Neutrophil (primary cell): ENCODE measurements around the gene SOS1.

Experiments
- H3K27ac ChIP-seq: fragments of 200-600 bp; sonication (generic); 2 replicates; pipeline ENCODE4 v1.5.1; 2016; ENCODE audit warnings: mild to moderate bottlenecking, moderate library complexity
- H3K27me3 ChIP-seq: fragments of 200-600 bp; sonication (generic); 2 replicates; pipeline ENCODE4 v1.6.0; 2016; ENCODE audit warnings: mild to moderate bottlenecking
- H3K36me3 ChIP-seq: fragments of 200-600 bp; sonication (generic); 2 replicates; pipeline ENCODE4 v1.5.1; 2017
- H3K4me1 ChIP-seq, 2 experiments: fragments of 200-600 bp in 1 of 2; sonication (generic) in 1 of 2; 1 replicate in 1 of 2; 2 replicates in 1 of 2; pipeline versions ENCODE4 v1.5.1 to v1.6.1; 2013 to 2016; ENCODE audit warnings: low read depth in 1 of 2, low read length in 1 of 2, mild to moderate bottlenecking in 1 of 2, moderate library complexity in 1 of 2; ENCODE audit not compliant: control insufficient read depth in 1 of 2, insufficient read depth in 1 of 2
- H3K4me3 ChIP-seq, 2 experiments: fragments of 200-600 bp in 1 of 2; sonication (generic) in 1 of 2; 1 replicate in 1 of 2; 2 replicates in 1 of 2; pipeline ENCODE4 v1.5.1; 2013 to 2016; ENCODE audit warnings: low read depth in 1 of 2, low read length in 1 of 2, mild to moderate bottlenecking in 1 of 2, moderate library complexity in 1 of 2
- H3K9me3 ChIP-seq: fragments of 200-600 bp; sonication (generic); 2 replicates; pipeline ENCODE4 v1.5.1; 2016
- TF ChIP-seq, protein P1 (sequence below): fragments of 200-600 bp; sonication (generic); IDR thresholded peaks from 2 replicates; pipeline ENCODE4 v1.5.1; 2016; ENCODE audit warnings: antibody characterized with exemption

The SOS1 gene

DNA sequence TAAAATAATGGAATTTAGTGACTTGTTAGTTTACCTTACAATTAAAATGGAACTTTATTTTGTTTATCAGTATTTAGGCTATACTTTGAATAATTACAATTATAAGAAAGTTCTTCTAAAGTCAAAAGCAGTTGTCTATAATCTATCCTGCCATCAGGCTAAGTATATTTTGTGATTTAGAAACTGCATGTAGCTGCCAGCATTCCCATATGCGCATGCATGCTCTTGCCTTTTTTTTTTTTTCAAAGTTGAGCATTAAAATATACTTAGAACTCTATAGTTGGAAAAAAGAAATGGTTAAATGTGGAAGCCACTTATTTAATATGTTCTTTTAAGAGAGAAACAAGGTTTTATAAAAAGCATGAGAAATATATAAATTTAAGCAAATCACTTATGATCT, 132.1 kb downstream of the SOS1 start:
- H3K9me3 ChIP-seq, result no peaks in the 10 kb centered on the region
- TF ChIP-seq, protein P1, sequence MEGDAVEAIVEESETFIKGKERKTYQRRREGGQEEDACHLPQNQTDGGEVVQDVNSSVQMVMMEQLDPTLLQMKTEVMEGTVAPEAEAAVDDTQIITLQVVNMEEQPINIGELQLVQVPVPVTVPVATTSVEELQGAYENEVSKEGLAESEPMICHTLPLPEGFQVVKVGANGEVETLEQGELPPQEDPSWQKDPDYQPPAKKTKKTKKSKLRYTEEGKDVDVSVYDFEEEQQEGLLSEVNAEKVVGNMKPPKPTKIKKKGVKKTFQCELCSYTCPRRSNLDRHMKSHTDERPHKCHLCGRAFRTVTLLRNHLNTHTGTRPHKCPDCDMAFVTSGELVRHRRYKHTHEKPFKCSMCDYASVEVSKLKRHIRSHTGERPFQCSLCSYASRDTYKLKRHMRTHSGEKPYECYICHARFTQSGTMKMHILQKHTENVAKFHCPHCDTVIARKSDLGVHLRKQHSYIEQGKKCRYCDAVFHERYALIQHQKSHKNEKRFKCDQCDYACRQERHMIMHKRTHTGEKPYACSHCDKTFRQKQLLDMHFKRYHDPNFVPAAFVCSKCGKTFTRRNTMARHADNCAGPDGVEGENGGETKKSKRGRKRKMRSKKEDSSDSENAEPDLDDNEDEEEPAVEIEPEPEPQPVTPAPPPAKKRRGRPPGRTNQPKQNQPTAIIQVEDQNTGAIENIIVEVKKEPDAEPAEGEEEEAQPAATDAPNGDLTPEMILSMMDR, result no peak
- H3K4me1 ChIP-seq, result peaks cover 0 to 4% of the 10 kb centered on the region in 2 experiments
- H3K27me3 ChIP-seq, result no peaks in the 10 kb centered on the region
- H3K27ac ChIP-seq, result no peak overlapping the region
- peaks cover 68% of the 10 kb centered on the region for H3K36me3 ChIP-seq
- no peak overlapping the region for H3K4me3 ChIP-seq

DNA sequence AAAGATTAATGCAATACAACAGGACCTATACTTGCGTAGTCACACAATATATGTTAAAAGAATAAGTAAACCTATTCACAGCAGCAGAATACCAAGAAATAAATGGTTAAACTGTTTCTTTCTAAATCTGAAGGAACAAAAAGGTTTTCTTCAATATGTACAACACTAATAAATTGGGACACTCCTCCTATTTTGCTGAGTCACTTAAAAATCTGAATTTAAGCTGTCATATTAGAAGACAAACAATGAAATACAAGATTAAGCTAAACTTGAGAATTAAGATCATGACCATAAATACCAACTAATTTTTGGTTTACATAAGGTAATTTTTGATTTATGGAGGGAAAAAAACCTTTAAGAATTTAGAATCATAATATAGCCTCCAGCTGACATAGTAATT, 138.4 kb downstream of the SOS1 start:
- Histone ChIP-seq H3K36me3 (peaks cover 43% of the 10 kb centered on the region), H3K4me1 (peaks cover 0 to 6% of the 10 kb centered on the region in 2 experiments), H3K27ac (no peak overlapping the region), H3K4me3 (no peak overlapping the region), H3K9me3 (no peaks in the 10 kb centered on the region), H3K27me3 (no peaks in the 10 kb centered on the region)
- TF ChIP-seq, protein P1, result no peak

DNA sequence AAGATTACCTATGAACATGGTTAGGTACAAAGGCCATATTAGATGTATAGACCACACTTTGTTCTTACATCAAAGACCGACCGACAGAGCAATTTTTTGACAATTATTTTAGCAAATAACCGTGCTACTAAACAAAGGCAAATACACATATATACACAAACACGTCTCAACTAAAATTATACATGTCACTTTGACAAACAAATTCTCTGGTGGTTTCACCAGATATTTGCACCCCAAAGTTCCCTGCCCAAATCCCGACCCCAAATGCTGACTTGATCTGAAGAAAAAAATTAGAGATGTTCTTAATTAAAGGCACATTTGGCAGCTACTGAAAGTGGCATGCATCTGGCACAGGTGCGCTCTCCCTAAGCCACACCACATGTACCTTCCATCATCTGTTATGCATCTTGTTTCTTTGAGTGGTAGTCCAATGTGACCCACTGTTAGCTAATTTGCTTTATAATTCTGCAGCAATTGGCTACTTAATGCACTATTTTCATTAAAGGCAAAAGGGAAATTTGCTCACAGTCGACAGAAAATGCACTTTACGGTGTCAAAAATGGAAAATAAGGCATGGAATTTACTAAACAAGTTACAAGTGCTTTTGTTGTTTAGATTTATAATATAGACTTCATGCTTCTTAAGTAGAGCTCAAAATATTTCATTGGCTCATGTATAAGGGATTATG, 139.0 kb downstream of the SOS1 start:
- Histone ChIP-seq H3K4me1 (peaks cover 0 to 6% of the 10 kb centered on the region in 2 experiments), H3K9me3 (no peaks in the 10 kb centered on the region), H3K36me3 (peaks cover 36% of the 10 kb centered on the region), H3K27me3 (no peaks in the 10 kb centered on the region), H3K4me3 (no peak overlapping the region), H3K27ac (no peak overlapping the region)
- TF ChIP-seq, protein P1, result no peak

DNA sequence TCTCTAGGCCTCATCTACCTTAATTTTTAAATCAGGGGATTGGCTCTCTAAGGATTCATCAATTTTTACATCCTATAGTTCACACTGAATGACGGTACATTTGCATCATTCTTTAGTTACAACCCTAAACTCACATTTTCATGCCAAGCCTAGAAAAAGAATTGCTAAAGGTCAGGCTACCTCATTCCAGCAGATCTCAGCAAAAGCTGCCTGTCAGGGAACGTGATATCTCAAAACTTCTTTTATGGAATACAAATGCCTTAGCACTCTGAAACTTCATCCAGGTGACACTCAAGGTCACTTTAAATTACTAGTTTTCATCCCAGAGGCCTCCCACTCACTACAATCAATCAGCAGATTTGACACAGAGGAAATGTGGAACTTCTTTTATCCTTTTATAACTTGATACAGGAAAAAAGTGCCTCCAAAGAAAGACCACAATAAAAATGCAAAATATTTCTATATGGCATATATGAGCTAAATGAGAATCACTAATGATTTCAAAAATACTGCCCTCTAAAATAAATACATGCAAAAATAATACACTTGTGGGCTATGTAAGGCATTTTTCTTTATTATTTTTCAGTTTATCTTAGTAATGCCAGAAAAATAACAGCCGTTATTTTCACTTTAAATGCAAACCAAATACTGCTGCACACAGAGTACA, 139.7 kb downstream of the SOS1 start:
- H3K9me3 ChIP-seq, result no peaks in the 10 kb centered on the region
- TF ChIP-seq, protein P1, result no peak
- no peak overlapping the region for H3K4me3 ChIP-seq
- H3K4me1 ChIP-seq, result peaks cover 4 to 10% of the 10 kb centered on the region in 2 experiments
- H3K27ac ChIP-seq, result no peak overlapping the region
- H3K27me3 ChIP-seq, result no peaks in the 10 kb centered on the region
- peaks cover 31% of the 10 kb centered on the region for H3K36me3 ChIP-seq

DNA sequence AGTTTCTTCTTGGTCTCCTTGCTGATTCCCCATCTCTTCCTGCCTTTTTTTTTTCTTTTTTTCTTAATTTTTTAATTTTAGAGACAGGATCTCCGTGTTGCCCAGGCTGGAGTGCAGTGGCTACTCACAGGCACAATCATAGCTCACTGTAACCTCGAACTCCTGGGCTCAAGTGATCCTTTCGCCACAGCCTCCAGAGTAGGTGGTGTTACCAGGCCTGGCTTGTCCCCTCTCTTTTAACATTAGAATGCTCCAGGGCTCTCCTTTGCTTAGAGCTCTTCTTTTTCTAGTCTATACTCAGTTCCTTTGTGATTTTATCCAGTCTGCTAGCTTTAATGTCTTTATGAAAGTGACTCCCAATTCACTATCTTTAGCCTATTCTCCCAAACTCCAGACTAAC, 141.9 kb downstream of the SOS1 start:
- Histone ChIP-seq H3K36me3 (peaks cover 8% of the 10 kb centered on the region), H3K27ac (no peak overlapping the region), H3K4me3 (no peak overlapping the region), H3K9me3 (no peaks in the 10 kb centered on the region), H3K27me3 (no peaks in the 10 kb centered on the region), H3K4me1 (peaks cover 12 to 23% of the 10 kb centered on the region in 2 experiments)
- TF ChIP-seq, protein P1, result no peak
